ENCODE data around the gene DDX49. TPM values are rescaled to one million over a fixed set of nuclear protein-coding genes. Genes with fewer than 3 reads are reported as not detected.
"Not testable (repeated sequence)": the region's sequence is repeated elsewhere in the genome, so short reads cannot be mapped to it uniquely, and the experiment has no call there.

Gene DDX49
- total RNA-seq, 2 donors from 2014 or later = 34.5 to 41.7 TPM

DNA sequence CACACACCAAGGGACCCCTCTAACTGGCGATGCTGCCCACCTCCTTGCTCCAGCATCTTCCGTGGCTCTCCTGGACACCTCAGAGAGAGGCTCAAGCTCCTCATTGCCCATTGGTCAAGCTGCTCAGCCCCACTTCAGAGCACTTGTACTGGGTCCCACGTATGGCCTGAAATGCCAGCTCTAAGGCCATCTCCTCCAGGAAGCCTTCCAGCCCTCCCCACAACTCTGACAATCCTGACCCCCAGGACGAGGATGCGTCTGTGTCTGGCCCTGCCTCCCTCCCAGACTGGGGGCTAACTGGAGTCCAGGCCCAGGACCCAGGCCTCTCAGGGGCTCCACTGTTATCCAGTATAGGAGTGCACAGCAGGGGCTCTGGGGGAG lies 29.5 kb downstream of the DDX49 start:
- ATAC-seq (ENCODE audit: insufficient number of reproducible peaks, low FRiP score, low read depth) (no peak), DNase-seq (ENCODE audit: low spot score) (no peak)
- Histone ChIP-seq H3K27ac (no peak overlapping the region), H3K9me3 (no peaks in the 10 kb centered on the region), H3K4me1 (ENCODE audit: control insufficient read depth in 1 of 2, low read depth in 2 of 2) (no peaks in the 10 kb centered on the region), H3K4me3 (no peak overlapping the region), H3K36me3 (no peaks in the 10 kb centered on the region), H3K27me3 (replicated peaks; ENCODE audit: insufficient read depth) (no peaks in the 10 kb centered on the region)
- TF ChIP-seq, protein P1, sequence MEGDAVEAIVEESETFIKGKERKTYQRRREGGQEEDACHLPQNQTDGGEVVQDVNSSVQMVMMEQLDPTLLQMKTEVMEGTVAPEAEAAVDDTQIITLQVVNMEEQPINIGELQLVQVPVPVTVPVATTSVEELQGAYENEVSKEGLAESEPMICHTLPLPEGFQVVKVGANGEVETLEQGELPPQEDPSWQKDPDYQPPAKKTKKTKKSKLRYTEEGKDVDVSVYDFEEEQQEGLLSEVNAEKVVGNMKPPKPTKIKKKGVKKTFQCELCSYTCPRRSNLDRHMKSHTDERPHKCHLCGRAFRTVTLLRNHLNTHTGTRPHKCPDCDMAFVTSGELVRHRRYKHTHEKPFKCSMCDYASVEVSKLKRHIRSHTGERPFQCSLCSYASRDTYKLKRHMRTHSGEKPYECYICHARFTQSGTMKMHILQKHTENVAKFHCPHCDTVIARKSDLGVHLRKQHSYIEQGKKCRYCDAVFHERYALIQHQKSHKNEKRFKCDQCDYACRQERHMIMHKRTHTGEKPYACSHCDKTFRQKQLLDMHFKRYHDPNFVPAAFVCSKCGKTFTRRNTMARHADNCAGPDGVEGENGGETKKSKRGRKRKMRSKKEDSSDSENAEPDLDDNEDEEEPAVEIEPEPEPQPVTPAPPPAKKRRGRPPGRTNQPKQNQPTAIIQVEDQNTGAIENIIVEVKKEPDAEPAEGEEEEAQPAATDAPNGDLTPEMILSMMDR (IDR thresholded peaks at IDR 0.05) = no peak

GRCh38 chr19:18949858-18950257 lies 30.3 kb downstream of the DDX49 start:
- TF ChIP-seq, protein P1 (IDR thresholded peaks at IDR 0.05) = no peak
- Histone ChIP-seq H3K27ac (no peak overlapping the region), H3K4me3 (no peak overlapping the region), H3K4me1 (ENCODE audit: control insufficient read depth in 1 of 2, low read depth in 2 of 2) (no peaks in the 10 kb centered on the region), H3K9me3 (no peaks in the 10 kb centered on the region), H3K36me3 (no peaks in the 10 kb centered on the region), H3K27me3 (replicated peaks; ENCODE audit: insufficient read depth) (no peaks in the 10 kb centered on the region)
- DNase-seq (ENCODE audit: low spot score) = no peak
- no peak for ATAC-seq (ENCODE audit: insufficient number of reproducible peaks, low FRiP score, low read depth)

- Histone ChIP-seq H3K4me3 (no peak overlapping the region), H3K36me3 (no peaks in the 10 kb centered on the region), H3K27ac (no peak overlapping the region), H3K27me3 (replicated peaks; ENCODE audit: insufficient read depth) (no peaks in the 10 kb centered on the region), H3K9me3 (no peaks in the 10 kb centered on the region), H3K4me1 (ENCODE audit: control insufficient read depth in 1 of 2, low read depth in 2 of 2) (no peaks in the 10 kb centered on the region)
- TF ChIP-seq, protein P1 (IDR thresholded peaks at IDR 0.05) = no peak
- ATAC-seq (ENCODE audit: insufficient number of reproducible peaks, low FRiP score, low read depth) (no peak), DNase-seq (ENCODE audit: low spot score) (no peak)
Measured at GRCh38 chr19:18951721-18952281, 32.3 kb downstream of the DDX49 start.

DNA sequence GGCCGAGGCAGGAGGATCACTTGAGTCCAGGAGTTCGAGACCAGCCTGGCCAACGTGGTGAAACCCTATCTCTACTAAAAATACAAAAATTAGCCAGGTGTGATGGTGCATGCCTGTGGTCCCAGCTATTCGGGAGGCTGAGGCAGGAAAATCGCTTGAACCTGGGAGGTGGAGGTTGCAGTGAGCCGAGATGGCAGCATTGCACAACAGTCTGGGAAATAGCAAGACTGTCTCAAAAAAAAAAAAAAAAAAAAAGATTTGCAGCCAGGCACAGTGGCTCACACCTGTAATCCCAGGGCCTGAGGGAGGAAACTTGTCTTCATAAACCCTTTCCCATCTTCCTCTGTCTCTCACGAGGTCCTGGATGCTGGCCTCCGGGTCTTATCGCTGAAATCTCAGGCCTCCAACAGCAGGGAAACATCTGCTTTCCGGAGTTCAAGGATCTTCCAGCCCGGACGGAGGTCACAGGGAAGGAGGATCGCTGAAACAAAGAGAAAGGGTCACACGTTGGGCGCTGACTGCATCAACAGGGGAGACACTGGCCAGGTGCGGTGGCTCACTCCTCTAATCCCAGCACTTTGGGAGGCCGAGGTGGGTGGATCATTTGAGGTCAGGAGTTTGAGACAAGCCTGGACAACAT lies 33.0 kb downstream of the DDX49 start:
- DNase-seq (ENCODE audit: low spot score); H3K9me3 ChIP-seq; H3K4me3 ChIP-seq; H3K27me3 ChIP-seq (replicated peaks; ENCODE audit: insufficient read depth); H3K36me3 ChIP-seq; ATAC-seq (ENCODE audit: insufficient number of reproducible peaks, low FRiP score, low read depth); H3K4me1 ChIP-seq (ENCODE audit: control insufficient read depth in 1 of 2, low read depth in 2 of 2); H3K27ac ChIP-seq: not testable (repeated sequence)

- DNase-seq (ENCODE audit: low spot score) (no peak), ATAC-seq (ENCODE audit: insufficient number of reproducible peaks, low FRiP score, low read depth) (no peak)
- Histone ChIP-seq H3K9me3 (no peaks in the 10 kb centered on the region), H3K4me1 (ENCODE audit: control insufficient read depth in 1 of 2, low read depth in 2 of 2) (no peaks in the 10 kb centered on the region), H3K27me3 (replicated peaks; ENCODE audit: insufficient read depth) (no peaks in the 10 kb centered on the region), H3K27ac (no peak overlapping the region), H3K4me3 (no peak overlapping the region), H3K36me3 (no peaks in the 10 kb centered on the region)
- TF ChIP-seq, protein P1 (IDR thresholded peaks at IDR 0.05) = no peak
Measured at GRCh38 chr19:18954094-18954493, 34.6 kb downstream of the DDX49 start.

DNA sequence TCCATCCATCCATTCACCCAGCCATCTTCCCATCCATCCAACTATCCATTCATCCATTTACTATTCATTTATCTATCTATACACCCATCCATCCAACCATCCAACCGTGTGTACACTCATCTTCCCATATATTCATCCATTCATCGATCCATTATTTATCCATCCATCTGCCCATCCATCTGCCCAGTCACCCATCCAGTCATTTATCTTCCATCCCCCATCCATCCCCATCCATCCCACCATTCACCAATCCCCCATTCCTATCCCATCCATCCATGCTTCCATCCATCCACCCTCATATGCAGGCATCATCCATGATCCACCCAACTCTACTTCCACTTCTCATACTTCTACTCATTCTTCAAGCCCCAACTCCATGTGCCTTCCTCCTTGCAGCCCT lies 35.5 kb downstream of the DDX49 start:
- no peak for ATAC-seq (ENCODE audit: insufficient number of reproducible peaks, low FRiP score, low read depth)
- Histone ChIP-seq H3K27me3 (replicated peaks; ENCODE audit: insufficient read depth) (no peaks in the 10 kb centered on the region), H3K36me3 (no peaks in the 10 kb centered on the region), H3K4me1 (ENCODE audit: control insufficient read depth in 1 of 2, low read depth in 2 of 2) (no peaks in the 10 kb centered on the region), H3K9me3 (no peaks in the 10 kb centered on the region), H3K4me3 (no peak overlapping the region), H3K27ac (no peak overlapping the region)
- DNase-seq (ENCODE audit: low spot score) = no peak
- TF ChIP-seq, protein P1 (IDR thresholded peaks at IDR 0.05) = no peak

Data from thoracic aorta (tissue), 2 donors.